Endothelial cell of umbilical vein (primary cell): ENCODE data around the gene SIAH3. TPM values are rescaled to one million over a fixed set of nuclear protein-coding genes. Genes with fewer than 3 reads are reported as not detected.
"Not testable (repeated sequence)": the region's sequence is repeated elsewhere in the genome, so short reads cannot be mapped to it uniquely, and the experiment has no call there.

Experiments used
- BruUV-seq: library from RNA; stranded (reverse); fragments of 400-500 nt; replicated peaks from 2 replicates; lab custom pipeline; 2021; lab: Mats Ljungman, UMichigan
- CTCF ChIA-PET: fragments of 300-600, 350-600 bp; sonication (Branson Sonifier 250); formaldehyde crosslinking; loops from one replicate; lab custom pipeline; 2021; ENCODE audit warnings: antibody characterized with exemption, inconsistent platforms; lab: Charles Lee
- POLR2A ChIA-PET: fragments of 300-600, 350-600 bp; sonication (Branson Sonifier 250); formaldehyde crosslinking; loops from one replicate; lab custom pipeline; 2021; ENCODE audit warnings: antibody characterized with exemption, inconsistent platforms; lab: Charles Lee
- DNase-seq: peaks from one replicate; pipeline ENCODE4 v3.0.0-alpha.2; 2011; ENCODE audit warnings: low read depth, low spot score
- FAIRE-seq: peaks from 2 replicates; lab custom pipeline; 2011; peaks lifted over from hg19 to GRCh38; lab: Jason Lieb, UNC
- H2AFZ ChIP-seq: 2 replicates; pipeline ENCODE4 v1.6.0; 2012; ENCODE audit warnings: low read depth, low read length, control low read depth, inconsistent platforms
- H3K27ac ChIP-seq: 2 replicates; pipeline ENCODE4 v1.5.1; 2011; ENCODE audit warnings: low read depth, mild to moderate bottlenecking, control low read depth, low read length, moderate library complexity; ENCODE audit not compliant: insufficient read depth
- H3K27me3 ChIP-seq, 2 experiments: 2 replicates each; pipeline versions ENCODE4 v1.6.0 to v1.6.1; 2011; ENCODE audit warnings: low read length in 2 of 2, mixed read lengths in 1 of 2; ENCODE audit not compliant: control insufficient read depth in 2 of 2, insufficient read depth in 2 of 2
- H3K36me3 ChIP-seq, 2 experiments: 2 replicates in 1 of 2; 3 replicates in 1 of 2; pipeline ENCODE4 v1.5.1; 2011; ENCODE audit warnings: low read length in 2 of 2, mild to moderate bottlenecking in 1 of 2, moderate library complexity in 1 of 2; ENCODE audit not compliant: control insufficient read depth in 2 of 2, insufficient read depth in 2 of 2; ENCODE audit errors: extremely low read depth in 1 of 2
- H3K4me1 ChIP-seq: 3 replicates; pipeline ENCODE4 v1.5.1; 2011; ENCODE audit warnings: mild to moderate bottlenecking, low read length; ENCODE audit not compliant: control insufficient read depth, insufficient read depth; ENCODE audit errors: extremely low read depth
- H3K4me2 ChIP-seq: 2 replicates; pipeline ENCODE4 v1.6.1; 2011; ENCODE audit warnings: low read length, control low read depth, mixed read lengths; ENCODE audit not compliant: insufficient read depth
- H3K4me3 ChIP-seq, 3 experiments: fragments of 200-600 bp in 1 of 3; sonication (generic), shearing (Covaris generic) in 1 of 3; replicated peaks in 1 of 3; 2 replicates each; pipeline ENCODE4 v1.5.1; 2011 to 2016; ENCODE audit warnings: control low read depth in 3 of 3, low read length in 3 of 3, mild to moderate bottlenecking in 2 of 3, inconsistent platforms in 1 of 3, low read depth in 1 of 3, moderate library complexity in 1 of 3; ENCODE audit not compliant: insufficient read depth in 1 of 3
- H3K79me2 ChIP-seq: 2 replicates; pipeline ENCODE4 v1.6.0; 2012; ENCODE audit warnings: low read length, inconsistent platforms; ENCODE audit not compliant: control insufficient read depth, insufficient read depth
- H3K9ac ChIP-seq: replicated peaks from 2 replicates; pipeline ENCODE3; 2011; ENCODE audit warnings: low read length, control low read depth; ENCODE audit not compliant: insufficient read depth; ENCODE audit errors: extremely low read depth
- H3K9me1 ChIP-seq: replicated peaks from 3 replicates; pipeline ENCODE4 v1.6.0; 2011; ENCODE audit warnings: mild to moderate bottlenecking, low read length; ENCODE audit not compliant: control insufficient read depth, insufficient read depth; ENCODE audit errors: extremely low read depth
- H3K9me3 ChIP-seq: replicated peaks from 2 replicates; pipeline ENCODE4 v1.5.1; 2012; ENCODE audit warnings: low read length, inconsistent platforms; ENCODE audit not compliant: control insufficient read depth, insufficient read depth
- H4K20me1 ChIP-seq: replicated peaks from 2 replicates; pipeline ENCODE3; 2011; ENCODE audit warnings: mild to moderate bottlenecking, low read length; ENCODE audit not compliant: control insufficient read depth, insufficient read depth; ENCODE audit errors: extremely low read depth
- EZH2 ChIP-seq: IDR thresholded peaks from 2 replicates; pipeline ENCODE4 v1.6.1; 2012; ENCODE audit warnings: borderline replicate concordance, low read depth, mild to moderate bottlenecking, moderate library complexity, low read length, inconsistent platforms; ENCODE audit not compliant: severe bottlenecking
- FOS ChIP-seq: IDR thresholded peaks from 2 replicates; pipeline ENCODE4 v1.6.1; 2011; ENCODE audit warnings: mild to moderate bottlenecking, low read length, moderate library complexity, borderline replicate concordance; ENCODE audit not compliant: insufficient read depth
- MYC ChIP-seq: IDR thresholded peaks from one replicate; pipeline ENCODE4 v1.6.1; 2011; ENCODE audit warnings: mild to moderate bottlenecking, low read depth, low read length
- dilution Hi-C: fragments of 300-500 bp; cut with MboI; formaldehyde crosslinking; loops from one replicate; pipeline ENCODE4 v1.15.0; 2019; ENCODE audit warnings: low sequenced_read_pairs; ENCODE audit not compliant: extremely low pct_ligation_motif_present
- intact Hi-C: fragments of 100-400 bp; cut with micrococcal nuclease; formaldehyde crosslinking; loops from one replicate; pipeline ENCODE4 v1.10.0; 2022
- polyA plus RNA-seq, 4 experiments: library from polyadenylated mRNA; depleted of rRNA in 3 of 4; stranded (reverse) in 3 of 4; unstranded in 1 of 4; fragments of >200 nt; gene quantifications; 2 replicates each; pipeline versions ENCODE4 v1.2.1 to v1.2.3, GENCODE V29; 2011 to 2012; ENCODE audit warnings: missing spikeins in 1 of 4
- total RNA-seq: library from RNA; stranded (reverse); gene quantifications from 2 replicates; pipeline ENCODE4 v1.2.3, GENCODE V29; 2021

SIAH3 gene
- total and polyA plus RNA-seq, 2 donors (not counting 3 experiments of a cell fraction or from before 2014, with no cell fraction given) = 0.03 TPM; not detected in 1

GRCh38 chr13:45763419-45763818, 88.1 kb downstream of the SIAH3 start:
- no peak overlapping the region for H2AFZ ChIP-seq
- no peak for TF ChIP-seq EZH2
- no peak for TF ChIP-seq FOS
- no peak for TF ChIP-seq MYC
- FAIRE-seq (no peak), DNase-seq (no peak)
- no peaks in the 10 kb centered on the region for H3K9me3 ChIP-seq
- no peak overlapping the region for H3K4me3 ChIP-seq
- no peaks in the 10 kb centered on the region for H4K20me1 ChIP-seq
- no peaks in the 10 kb centered on the region for H3K4me1 ChIP-seq
- CTCF ChIA-PET = interaction anchor here (0.5 to 1.1 kb wide), 2 partner anchors 19 to 195 kb away, joined by 3 read pairs; no protein-coding TSS in a partner anchor
- H3K27me3 ChIP-seq = peaks cover 0 to 3% of the 10 kb centered on the region in 2 experiments
- H3K79me2 ChIP-seq = no peaks in the 10 kb centered on the region
- no peak overlapping the region for H3K27ac ChIP-seq
- no peaks in the 10 kb centered on the region for H3K9me1 ChIP-seq
- intact Hi-C loops (no loop called here), dilution Hi-C loops (no loop called here)
- POLR2A ChIA-PET = no interaction called here
- no peak overlapping the region for H3K9ac ChIP-seq
- H3K36me3 ChIP-seq = no peaks in the 10 kb centered on the region
- BruUV-seq = no TSS peak
- no peak overlapping the region for H3K4me2 ChIP-seq

GRCh38 chr13:45757589-45757988, 94.0 kb downstream of the SIAH3 start:
- H3K27me3 ChIP-seq, H3K79me2 ChIP-seq, DNase-seq, H3K4me3 ChIP-seq, CTCF ChIA-PET, BruUV-seq, dilution Hi-C loops, H3K4me1 ChIP-seq, H3K36me3 ChIP-seq, H4K20me1 ChIP-seq, H3K9me3 ChIP-seq, H3K9ac ChIP-seq, H3K9me1 ChIP-seq, H3K4me2 ChIP-seq, FAIRE-seq, H3K27ac ChIP-seq, POLR2A ChIA-PET, intact Hi-C loops, H2AFZ ChIP-seq: not testable (repeated sequence)

DNA sequence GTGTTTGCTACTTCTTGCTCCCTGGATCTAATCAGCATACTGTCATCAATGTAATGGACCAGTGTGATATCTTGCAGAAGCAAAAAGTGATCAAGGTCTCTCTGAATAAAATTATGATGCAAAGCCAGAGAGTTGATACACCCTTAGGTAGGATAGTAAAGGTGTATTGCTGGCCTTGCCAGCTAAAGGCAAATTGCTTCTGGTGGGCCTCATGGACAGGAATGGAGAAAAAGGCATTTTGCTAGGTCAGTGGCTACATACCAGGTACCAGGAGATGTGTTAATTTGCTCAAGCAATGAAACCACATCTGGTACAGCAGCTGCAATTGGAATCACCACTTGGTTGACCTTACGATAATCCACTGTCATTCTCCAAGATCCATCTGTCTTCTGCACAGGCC, 95.1 kb downstream of the SIAH3 start:
- BruUV-seq, H3K9me3 ChIP-seq, H3K4me2 ChIP-seq, H3K27ac ChIP-seq, H3K27me3 ChIP-seq, H3K9ac ChIP-seq, H3K79me2 ChIP-seq, H4K20me1 ChIP-seq, H3K4me1 ChIP-seq, H3K9me1 ChIP-seq, DNase-seq, H3K4me3 ChIP-seq, H3K36me3 ChIP-seq, H2AFZ ChIP-seq, intact Hi-C loops, dilution Hi-C loops, FAIRE-seq, POLR2A ChIA-PET: not testable (repeated sequence)
- CTCF ChIA-PET = interaction anchor here (0.6 kb wide), 1 partner anchor 592 kb away, joined by 3 read pairs; no protein-coding TSS in a partner anchor
